ENCODE measurements around the gene SYNGR2. TPM values are rescaled to one million over a fixed set of nuclear protein-coding genes. Genes with fewer than 3 reads are reported as not detected.

SYNGR2 gene
- polyA plus RNA-seq, 12 donors = 55.5 to 128 (median 78.7) TPM; not detected in 1

- DNase-seq = no peak
Observed at GRCh38 chr17:78185981-78186691, 17.8 kb downstream of the SYNGR2 start.

GRCh38 chr17:78186692-78187595, 18.6 kb downstream of the SYNGR2 start, which contains the start of the genes AFMID and TK1:
Gene AFMID, plus strand, starts transcription at chr17:78187362. Its CDS starts 9 bp downstream, at chr17:78187371.
Gene TK1, minus strand, starts transcription at chr17:78187052. Its CDS starts 58 bp downstream, at chr17:78186994.
- peak; percentile 97 for DNase-seq

- no peak for DNase-seq
Observed at GRCh38 chr17:78196716-78197115, 28.3 kb downstream of the SYNGR2 start.

- DNase-seq = no peak
Observed at GRCh38 chr17:78197147-78197832, 28.9 kb downstream of the SYNGR2 start.

GRCh38 chr17:78200451-78200850, 32.1 kb downstream of the SYNGR2 start:
- no peak for DNase-seq

DNA sequence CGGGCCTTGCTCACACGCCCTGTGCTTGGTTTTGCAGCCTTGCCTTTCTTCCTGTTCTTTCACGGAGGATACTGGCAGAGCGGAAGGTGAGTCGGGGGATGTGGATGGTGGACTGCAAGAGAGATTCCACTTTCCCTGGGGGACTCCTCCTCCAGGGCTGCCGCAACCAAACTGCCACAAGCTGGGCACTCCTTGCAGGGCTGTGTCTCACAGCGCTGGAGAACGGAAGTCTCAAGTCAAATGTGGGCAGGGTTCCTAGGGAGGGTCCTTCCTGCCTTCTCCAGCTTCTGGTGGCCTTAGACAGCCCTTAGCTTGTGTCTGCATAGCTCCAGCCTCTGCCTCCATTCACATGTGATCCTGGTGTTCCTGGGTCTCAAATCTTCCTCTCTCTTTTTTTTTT, 34.3 kb downstream of the SYNGR2 start:
- DNase-seq = no peak

DNA sequence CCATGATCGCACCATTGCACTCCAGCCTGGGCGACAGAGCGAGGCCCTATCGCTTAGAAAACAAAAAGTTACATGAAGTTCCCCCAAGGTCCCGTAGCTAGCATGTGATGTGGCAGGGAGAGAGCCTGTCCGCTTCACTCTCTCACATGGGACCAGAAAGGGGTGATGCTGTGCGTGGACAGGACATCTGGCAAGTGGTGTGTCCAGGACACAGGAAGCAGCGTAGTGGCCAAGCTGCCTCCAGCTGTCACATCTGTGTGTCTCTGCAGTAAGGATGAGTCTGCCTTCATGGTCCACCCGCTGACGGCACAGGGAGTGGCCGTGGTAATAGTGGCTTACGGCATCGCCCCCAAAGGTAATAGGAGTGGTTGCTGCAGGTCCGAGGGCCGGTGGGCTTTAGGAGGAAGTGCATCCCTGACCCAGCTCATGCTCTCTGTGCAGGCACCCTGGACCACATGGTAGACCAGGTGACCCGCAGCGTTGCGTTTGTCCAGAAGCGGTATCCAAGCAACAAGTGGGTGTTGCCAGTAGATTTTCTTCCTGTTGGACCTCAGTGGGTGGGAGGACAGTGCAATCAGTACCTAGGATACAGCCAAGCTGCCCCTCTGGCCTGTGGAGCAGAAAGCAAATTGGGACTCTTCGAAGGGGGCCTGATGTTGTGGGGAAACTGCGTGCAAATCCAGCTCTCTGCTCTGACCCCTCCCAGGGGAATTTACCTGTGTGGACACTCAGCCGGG, 36.2 kb downstream of the SYNGR2 start:
- DNase-seq = no peak

DNA sequence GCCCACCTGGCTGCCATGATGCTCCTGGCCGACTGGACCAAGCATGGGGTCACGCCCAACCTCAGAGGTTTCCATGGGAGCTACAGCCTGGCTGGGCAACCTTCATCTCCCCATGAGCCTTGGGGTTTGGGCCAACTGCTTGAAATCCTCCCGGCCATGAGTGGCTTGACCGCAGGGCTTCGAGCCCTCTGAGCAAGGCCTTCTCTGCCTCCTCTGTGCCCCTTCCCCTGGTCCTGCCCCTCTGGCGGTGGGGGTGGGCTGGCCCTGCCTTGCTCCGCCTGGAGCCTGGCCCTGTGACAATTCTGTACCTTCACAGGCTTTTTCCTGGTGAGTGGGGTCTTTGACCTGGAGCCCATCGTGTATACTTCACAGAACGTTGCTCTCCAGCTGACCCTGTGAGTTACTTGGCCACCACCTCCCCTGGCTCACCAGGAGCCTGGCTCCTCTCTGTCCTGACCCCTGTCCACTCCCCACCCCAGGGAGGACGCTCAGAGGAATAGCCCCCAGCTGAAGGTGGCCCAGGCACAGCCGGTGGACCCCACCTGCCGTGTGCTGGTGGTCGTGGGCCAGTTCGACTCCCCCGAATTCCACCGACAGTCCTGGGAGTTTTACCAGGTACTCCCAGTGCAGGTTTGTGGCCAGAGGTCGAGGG, 36.9 kb downstream of the SYNGR2 start:
- DNase-seq = no peak

GRCh38 chr17:78206298-78206697, 37.9 kb downstream of the SYNGR2 start:
- no peak for DNase-seq

DNA sequence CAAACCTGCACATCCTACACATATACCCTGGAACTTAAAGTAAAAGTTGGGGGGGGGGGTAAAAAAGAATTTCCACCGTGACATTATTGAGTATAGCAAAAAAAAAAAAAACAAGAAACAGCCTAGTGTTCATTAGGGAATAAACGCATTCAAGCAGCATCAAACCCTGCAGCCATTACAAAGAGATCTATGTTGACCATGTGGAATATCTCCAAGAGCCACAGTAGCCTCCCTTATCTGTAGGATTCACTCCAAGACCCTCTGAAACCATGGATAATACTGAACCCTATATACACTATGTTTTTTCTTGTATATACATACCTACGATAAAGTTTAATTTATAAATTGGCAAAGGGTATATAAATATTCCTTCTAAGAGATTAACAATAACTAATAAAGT, 40.1 kb downstream of the SYNGR2 start:
- DNase-seq = no peak

GRCh38 chr17:78210111-78210510, 41.7 kb downstream of the SYNGR2 start:
- no peak for DNase-seq

DNA sequence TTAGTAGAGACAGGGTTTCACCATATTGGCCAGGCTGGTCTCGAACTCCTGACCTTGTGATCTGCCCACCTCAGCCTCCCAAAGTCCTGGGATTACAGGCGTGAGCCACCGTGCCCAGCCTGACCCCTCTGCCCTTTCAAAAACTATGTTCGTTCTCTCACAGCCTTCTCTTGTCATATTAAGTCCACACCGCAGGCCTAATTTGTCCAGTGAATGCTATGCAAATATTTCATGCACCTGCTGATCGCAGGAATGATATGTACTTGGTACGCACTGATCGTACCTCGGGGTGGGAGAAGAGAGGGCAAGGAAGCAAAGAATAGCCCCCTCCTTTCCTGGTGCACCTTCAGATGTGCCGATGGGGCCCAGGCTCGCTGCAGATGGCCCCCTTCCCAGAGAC, 42.7 kb downstream of the SYNGR2 start:
- no peak for DNase-seq

- peak; percentile 81 for DNase-seq
Observed at GRCh38 chr17:78214016-78214705, 45.8 kb downstream of the SYNGR2 start, which contains the start of gene BIRC5. Gene BIRC5, plus strand, starts transcription at chr17:78214253. Its CDS starts 64 bp downstream, at chr17:78214317.

GRCh38 chr17:78214706-78215061, 46.3 kb downstream of the SYNGR2 start:
- no peak for DNase-seq

DNA sequence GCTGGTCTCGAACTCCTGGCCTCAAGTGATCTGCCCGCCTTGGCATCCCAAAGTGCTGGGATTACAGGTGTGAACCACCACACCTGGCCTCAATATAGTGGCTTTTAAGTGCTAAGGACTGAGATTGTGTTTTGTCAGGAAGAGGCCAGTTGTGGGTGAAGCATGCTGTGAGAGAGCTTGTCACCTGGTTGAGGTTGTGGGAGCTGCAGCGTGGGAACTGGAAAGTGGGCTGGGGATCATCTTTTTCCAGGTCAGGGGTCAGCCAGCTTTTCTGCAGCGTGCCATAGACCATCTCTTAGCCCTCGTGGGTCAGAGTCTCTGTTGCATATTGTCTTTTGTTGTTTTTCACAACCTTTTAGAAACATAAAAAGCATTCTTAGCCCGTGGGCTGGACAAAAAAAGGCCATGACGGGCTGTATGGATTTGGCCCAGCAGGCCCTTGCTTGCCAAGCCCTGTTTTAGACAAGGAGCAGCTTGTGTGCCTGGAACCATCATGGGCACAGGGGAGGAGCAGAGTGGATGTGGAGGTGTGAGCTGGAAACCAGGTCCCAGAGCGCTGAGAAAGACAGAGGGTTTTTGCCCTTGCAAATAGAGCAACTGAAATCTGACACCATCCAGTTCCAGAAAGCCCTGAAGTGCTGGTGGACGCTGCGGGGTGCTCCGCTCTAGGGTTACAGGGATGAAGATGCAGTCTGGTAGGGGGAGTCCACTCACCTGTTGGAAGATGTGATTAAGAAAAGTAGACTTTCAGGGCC, 51.2 kb downstream of the SYNGR2 start:
- DNase-seq = no peak

Measured in muscle of arm (tissue), 12 donors.